ENCODE measurements around the gene GRK3.

Gene GRK3

DNA sequence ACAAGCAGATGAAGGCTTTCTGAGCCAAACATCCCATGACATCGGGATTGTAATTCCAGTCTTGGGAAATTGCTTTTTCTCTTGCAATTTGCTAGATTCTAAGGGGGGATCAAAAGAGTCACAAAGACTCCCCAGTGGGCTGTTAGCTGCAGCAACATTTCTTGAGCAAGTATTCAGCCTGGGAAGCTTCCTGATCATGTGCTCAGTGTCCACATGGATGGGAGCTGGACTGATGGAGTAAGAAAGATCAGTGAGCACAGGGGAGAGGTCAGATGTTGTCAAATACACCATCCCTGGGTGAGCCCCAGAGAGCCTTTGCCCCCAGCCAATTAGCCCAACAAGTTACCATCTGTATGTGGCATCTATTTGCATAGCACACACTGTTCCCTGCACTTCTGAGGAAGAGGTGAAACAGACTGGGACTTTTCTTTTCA, 10.2 kb upstream of the GRK3 start:
- no peaks in the 10 kb centered on the region for H3K36me3 ChIP-seq (ENCODE audit: control insufficient read depth, low read length)
- no peaks in the 10 kb centered on the region for H3F3A ChIP-seq (ENCODE audit: control insufficient read depth, insufficient read depth)
- H4K20me1 ChIP-seq (ENCODE audit: control insufficient read depth, insufficient read depth, low read depth, low read length): no peaks in the 10 kb centered on the region
- no peak overlapping the region for H3K27ac ChIP-seq (ENCODE audit: low read depth, low read length)
- TF ChIP-seq EZH2phosphoT487 (IDR thresholded peaks at IDR 0.05; ENCODE audit: borderline replicate concordance, low read length): no peak
- TF ChIP-seq, protein P1, sequence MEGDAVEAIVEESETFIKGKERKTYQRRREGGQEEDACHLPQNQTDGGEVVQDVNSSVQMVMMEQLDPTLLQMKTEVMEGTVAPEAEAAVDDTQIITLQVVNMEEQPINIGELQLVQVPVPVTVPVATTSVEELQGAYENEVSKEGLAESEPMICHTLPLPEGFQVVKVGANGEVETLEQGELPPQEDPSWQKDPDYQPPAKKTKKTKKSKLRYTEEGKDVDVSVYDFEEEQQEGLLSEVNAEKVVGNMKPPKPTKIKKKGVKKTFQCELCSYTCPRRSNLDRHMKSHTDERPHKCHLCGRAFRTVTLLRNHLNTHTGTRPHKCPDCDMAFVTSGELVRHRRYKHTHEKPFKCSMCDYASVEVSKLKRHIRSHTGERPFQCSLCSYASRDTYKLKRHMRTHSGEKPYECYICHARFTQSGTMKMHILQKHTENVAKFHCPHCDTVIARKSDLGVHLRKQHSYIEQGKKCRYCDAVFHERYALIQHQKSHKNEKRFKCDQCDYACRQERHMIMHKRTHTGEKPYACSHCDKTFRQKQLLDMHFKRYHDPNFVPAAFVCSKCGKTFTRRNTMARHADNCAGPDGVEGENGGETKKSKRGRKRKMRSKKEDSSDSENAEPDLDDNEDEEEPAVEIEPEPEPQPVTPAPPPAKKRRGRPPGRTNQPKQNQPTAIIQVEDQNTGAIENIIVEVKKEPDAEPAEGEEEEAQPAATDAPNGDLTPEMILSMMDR (IDR thresholded peaks at IDR 0.05; ENCODE audit: low read depth, low read length, poor library complexity, severe bottlenecking): no peak
- no peaks in the 10 kb centered on the region for H3K79me2 ChIP-seq (ENCODE audit: control insufficient read depth, low read length)
- no peaks in the 10 kb centered on the region for H3K9me3 ChIP-seq (ENCODE audit: control insufficient read depth, insufficient read depth, low read length)
- H3K9me2 ChIP-seq (replicated peaks; ENCODE audit: control insufficient read depth, low read length): no peaks in the 10 kb centered on the region
- H3K4me2 ChIP-seq (ENCODE audit: low read length): no peak overlapping the region
- H3K27me3 ChIP-seq (ENCODE audit: control insufficient read depth, low read length): peaks cover 7% of the 10 kb centered on the region
- no peak overlapping the region for H3K4me3 ChIP-seq (ENCODE audit: low read length)
- H3K4me1 ChIP-seq (ENCODE audit: control insufficient read depth, low read length): no peaks in the 10 kb centered on the region

DNA sequence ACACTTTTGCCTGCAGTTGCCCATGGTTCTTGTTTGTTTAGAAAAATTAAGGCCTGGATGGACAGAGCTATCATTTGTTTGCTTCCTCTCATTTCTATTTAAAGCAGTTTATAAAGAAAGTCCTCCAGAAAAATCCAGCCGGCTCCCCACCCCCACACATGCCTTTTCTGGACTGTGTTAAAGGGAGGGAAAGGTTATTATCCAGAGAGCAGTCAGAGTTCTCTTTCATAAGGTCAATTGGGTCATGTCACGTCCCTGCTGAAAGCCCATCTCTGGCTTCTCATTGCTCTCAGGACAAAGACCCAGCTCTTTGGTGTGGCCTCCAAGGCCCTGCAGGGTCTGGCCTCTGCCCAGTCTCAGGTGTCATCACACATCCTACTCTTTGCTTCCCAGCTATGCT, 9.8 kb upstream of the GRK3 start:
- no peak overlapping the region for H3K4me2 ChIP-seq (ENCODE audit: low read length)
- TF ChIP-seq, protein P1 (IDR thresholded peaks at IDR 0.05; ENCODE audit: low read depth, low read length, poor library complexity, severe bottlenecking): no peak
- no peak for TF ChIP-seq EZH2phosphoT487 (IDR thresholded peaks at IDR 0.05; ENCODE audit: borderline replicate concordance, low read length)

DNA sequence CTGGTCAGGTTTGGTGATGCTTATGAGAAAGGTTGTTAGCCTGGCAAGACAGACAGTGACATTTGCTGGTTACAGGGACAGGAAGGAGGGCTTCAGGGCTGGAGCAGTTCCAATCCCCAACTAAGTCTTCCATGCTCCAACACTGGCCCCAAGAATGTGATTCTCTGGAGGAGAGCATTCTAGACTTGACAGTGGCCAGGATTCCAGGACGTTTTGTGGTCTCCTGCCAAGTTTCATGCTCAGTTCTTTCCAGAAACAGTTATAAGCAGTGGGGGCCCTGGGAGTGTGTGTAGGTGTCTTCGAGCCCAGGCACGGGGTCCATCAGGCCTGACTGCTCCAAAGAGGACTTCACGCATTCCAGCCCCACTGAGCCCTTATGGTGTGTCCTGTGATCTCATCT, 8.9 kb upstream of the GRK3 start:
- no peaks in the 10 kb centered on the region for H3K9me3 ChIP-seq (ENCODE audit: control insufficient read depth, insufficient read depth, low read length)
- H3K36me3 ChIP-seq (ENCODE audit: control insufficient read depth, low read length): no peaks in the 10 kb centered on the region
- TF ChIP-seq, protein P1 (IDR thresholded peaks at IDR 0.05; ENCODE audit: low read depth, low read length, poor library complexity, severe bottlenecking): no peak
- no peak for TF ChIP-seq EZH2phosphoT487 (IDR thresholded peaks at IDR 0.05; ENCODE audit: borderline replicate concordance, low read length)
- no peaks in the 10 kb centered on the region for H4K20me1 ChIP-seq (ENCODE audit: control insufficient read depth, insufficient read depth, low read depth, low read length)
- no peaks in the 10 kb centered on the region for H3K9me2 ChIP-seq (replicated peaks; ENCODE audit: control insufficient read depth, low read length)
- no peaks in the 10 kb centered on the region for H3K4me1 ChIP-seq (ENCODE audit: control insufficient read depth, low read length)
- H3K27me3 ChIP-seq (ENCODE audit: control insufficient read depth, low read length): peaks cover 7% of the 10 kb centered on the region
- no peaks in the 10 kb centered on the region for H3K79me2 ChIP-seq (ENCODE audit: control insufficient read depth, low read length)
- no peaks in the 10 kb centered on the region for H3F3A ChIP-seq (ENCODE audit: control insufficient read depth, insufficient read depth)
- H3K4me3 ChIP-seq (ENCODE audit: low read length): no peak overlapping the region
- no peak overlapping the region for H3K4me2 ChIP-seq (ENCODE audit: low read length)
- H3K27ac ChIP-seq (ENCODE audit: low read depth, low read length): no peak overlapping the region

More for the DNA sequence above, 9.8 kb upstream of the GRK3 start:
- Histone ChIP-seq H3K36me3 (ENCODE audit: control insufficient read depth, low read length) (no peaks in the 10 kb centered on the region), H3K79me2 (ENCODE audit: control insufficient read depth, low read length) (no peaks in the 10 kb centered on the region), H4K20me1 (ENCODE audit: control insufficient read depth, insufficient read depth, low read depth, low read length) (no peaks in the 10 kb centered on the region), H3K4me3 (ENCODE audit: low read length) (no peak overlapping the region), H3K9me3 (ENCODE audit: control insufficient read depth, insufficient read depth, low read length) (no peaks in the 10 kb centered on the region), H3F3A (ENCODE audit: control insufficient read depth, insufficient read depth) (no peaks in the 10 kb centered on the region), H3K27me3 (ENCODE audit: control insufficient read depth, low read length) (peaks cover 7% of the 10 kb centered on the region), H3K9me2 (replicated peaks; ENCODE audit: control insufficient read depth, low read length) (no peaks in the 10 kb centered on the region), H3K27ac (ENCODE audit: low read depth, low read length) (no peak overlapping the region), H3K4me1 (ENCODE audit: control insufficient read depth, low read length) (no peaks in the 10 kb centered on the region)

All from DOHH2 (cell line).